Keratinocyte (primary cell): Measurements from ENCODE around the gene OTP. TPM values are rescaled to one million over a fixed set of nuclear protein-coding genes. Genes with fewer than 3 reads are reported as not detected.

ENCODE experiments used
- polyA plus RNA-seq, 5 experiments: library from polyadenylated mRNA; depleted of rRNA in 3 of 5; stranded (reverse) in 3 of 5; stranded (forward) in 1 of 5; unstranded in 1 of 5; fragments of >200 nt; gene quantifications; 1 replicate in 1 of 5; 2 replicates in 3 of 5; 3 replicates in 1 of 5; pipeline versions ENCODE4 v1.2.1 to v1.2.3, GENCODE V29; 2011 to 2012; ENCODE audit warnings: missing spikeins in 2 of 5, low read depth in 1 of 5, low replicate concordance in 1 of 5

The OTP gene
- polyA plus RNA-seq, 1 donor (not counting 4 experiments of a cell fraction or from before 2014, with no cell fraction given), result not detected

Other genes starting within 250 kb of the OTP start
- gene WDR41, start 146.4 kb downstream of the OTP start, polyA plus RNA-seq, result 48.3 to 60.7 TPM (median 55.8 TPM) in 3 replicates
- gene TBCA, start 137.6 kb upstream of the OTP start, polyA plus RNA-seq, result 89.1 to 226 TPM (median 225 TPM) in 3 replicates